CD4-positive, alpha-beta T cell treated with Interleukin-4 for 4 hours (primary cell): ENCODE results near the gene ARL8B.
"Not testable (repeated sequence)": the region's sequence is repeated elsewhere in the genome, so short reads cannot be mapped to it uniquely, and the experiment has no call there.

Source experiments
- DNase-seq: peaks from one replicate; pipeline ENCODE4 v3.0.0-alpha.2; 2020

ARL8B gene

GRCh38 chr3:5122030-5122740 lies at the start of gene ARL8B:
Gene ARL8B (plus strand): TSS chr3:5122292. CDS start chr3:5122466, 174 bp downstream.
- peak; percentile 91 for DNase-seq

DNA sequence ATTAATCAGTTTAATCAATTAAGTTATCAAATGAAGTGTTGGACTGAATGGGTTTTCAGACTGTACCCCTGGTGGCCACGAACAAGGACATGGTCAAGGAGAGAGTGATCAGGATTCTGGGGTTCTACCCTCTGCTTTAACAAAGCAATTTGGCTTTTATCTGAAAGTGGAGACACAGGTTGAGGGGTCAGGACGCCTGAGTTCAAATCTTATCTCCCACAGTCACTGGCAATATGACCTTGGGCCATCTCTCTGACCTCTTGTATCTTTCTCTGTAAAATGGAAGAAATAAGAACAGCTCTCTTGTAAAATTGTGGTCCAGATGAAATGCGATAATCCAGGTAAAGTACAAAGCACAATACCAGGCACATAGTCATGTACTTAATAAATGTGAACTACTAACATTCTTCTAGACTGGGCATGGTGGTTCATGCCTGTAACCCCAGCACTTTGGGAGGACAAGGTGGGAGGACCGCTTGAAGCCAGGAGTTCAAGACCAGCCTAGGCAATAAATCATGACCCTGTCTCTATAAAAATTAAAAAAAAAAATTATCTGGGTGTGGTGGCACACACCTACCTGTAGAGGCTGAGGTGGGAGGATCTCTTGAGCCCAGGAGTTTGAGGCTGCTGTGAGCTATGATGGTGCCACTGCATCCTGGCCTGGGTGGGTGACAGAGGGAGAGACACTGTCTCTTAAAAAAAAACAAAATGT lies 48.6 kb upstream of the ARL8B start:
- DNase-seq: no peak

DNA sequence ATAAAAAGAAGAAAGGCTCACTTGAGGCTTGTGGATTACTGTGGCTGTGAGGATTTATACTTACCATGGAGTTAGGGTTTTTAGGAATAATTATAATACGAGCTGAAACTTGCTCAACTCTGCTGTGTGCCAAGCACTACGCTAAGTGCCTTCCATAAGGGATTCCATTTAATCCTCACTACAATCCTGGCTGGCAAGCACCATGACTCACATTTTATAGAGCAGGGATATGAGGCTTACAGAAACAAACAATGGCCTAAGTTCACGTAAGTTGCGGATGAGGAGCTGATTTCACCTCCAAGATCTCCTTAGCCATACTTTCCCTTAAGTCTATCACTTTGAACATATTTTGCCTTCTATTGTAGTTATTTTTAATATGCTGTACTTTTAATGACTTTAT lies 43.9 kb upstream of the ARL8B start:
- DNase-seq: no peak

DNA sequence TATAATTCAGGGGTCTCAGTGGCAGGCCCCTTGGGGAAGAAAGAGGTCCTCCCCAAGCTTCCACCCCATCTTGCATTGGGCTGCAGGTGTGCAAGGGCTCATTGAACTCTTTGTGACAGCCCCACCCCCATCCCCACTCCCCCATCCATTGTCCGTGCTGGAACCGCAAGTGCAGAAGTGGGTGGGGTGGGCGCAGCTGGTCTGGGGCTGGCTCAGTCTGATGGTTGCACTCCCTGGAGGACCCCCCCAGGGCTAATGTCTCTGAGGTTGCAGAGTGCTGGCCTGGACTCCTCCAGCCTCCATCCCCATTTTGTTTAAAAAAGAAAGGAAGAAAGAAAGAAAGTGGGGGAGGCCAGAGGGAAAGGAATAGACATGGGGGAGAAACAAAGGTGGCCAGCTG lies 42.3 kb upstream of the ARL8B start:
- DNase-seq: no peak

DNA sequence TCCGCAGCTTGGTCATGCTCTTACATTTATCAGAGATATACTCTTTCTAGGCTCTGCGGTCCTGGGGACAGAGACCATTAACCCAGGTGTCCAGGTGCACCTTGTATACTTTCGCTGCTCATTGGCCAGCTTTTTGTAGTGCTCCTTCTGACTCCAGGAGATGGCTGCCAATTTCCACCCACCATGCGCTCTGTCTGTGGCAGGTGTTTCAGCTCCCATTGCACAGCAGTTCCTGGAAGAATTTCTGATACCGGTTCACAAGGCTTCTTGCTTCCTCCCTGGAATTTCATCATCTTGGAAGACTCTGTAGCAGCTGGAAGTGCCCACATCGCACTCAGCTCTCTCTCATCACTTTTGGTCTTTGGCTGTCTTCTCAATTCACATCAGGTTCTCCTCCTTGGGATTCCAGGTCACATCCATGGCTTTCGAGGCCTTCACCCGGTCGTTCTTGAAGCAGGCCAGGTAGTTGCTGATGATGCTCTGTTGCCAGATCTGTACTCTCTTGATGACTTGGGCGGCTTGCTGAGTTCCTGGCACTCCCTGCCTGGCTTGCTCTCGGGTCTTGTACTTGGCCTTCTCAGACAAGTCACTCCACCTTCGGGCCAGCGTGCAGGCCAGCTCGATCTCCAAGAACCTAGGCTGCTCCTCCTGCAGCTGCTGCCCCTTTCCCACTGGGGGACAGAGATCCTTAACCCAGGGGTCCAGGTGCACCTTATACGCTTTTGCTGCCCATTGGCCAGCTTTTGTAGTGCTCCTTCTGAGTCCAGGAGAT lies 41.1 kb upstream of the ARL8B start:
- DNase-seq: no peak

- not testable (repeated sequence) for DNase-seq
These were observed 39.9 kb upstream of the ARL8B start for GRCh38 chr3:5081973-5082788.

GRCh38 chr3:5082789-5083115 lies 39.3 kb upstream of the ARL8B start:
- no peak for DNase-seq

GRCh38 chr3:5084224-5084623 lies 37.9 kb upstream of the ARL8B start:
- DNase-seq: no peak

DNA sequence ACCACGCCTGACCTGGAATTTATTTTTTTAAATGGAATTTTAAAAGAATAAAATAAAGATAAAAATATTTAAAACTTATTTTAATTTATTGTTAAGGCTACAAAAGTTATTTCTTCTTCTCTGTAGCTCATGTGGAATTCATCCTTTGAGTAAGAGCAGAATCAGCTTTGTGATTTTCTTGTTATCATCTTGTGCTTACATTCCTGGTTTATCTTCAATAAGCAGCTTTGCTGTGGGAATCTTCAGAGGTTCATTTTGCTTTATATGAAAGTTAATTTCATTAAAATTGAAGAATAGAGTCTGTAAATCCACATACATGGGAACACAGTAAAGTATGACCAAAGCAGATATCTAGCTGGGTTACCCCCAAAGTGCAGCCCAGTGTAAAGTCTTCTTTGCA lies 35.4 kb upstream of the ARL8B start:
- no peak for DNase-seq

GRCh38 chr3:5087209-5087608 lies 34.9 kb upstream of the ARL8B start:
- no peak for DNase-seq

- DNase-seq: no peak
These were observed 31.9 kb upstream of the ARL8B start for GRCh38 chr3:5090197-5090596.

DNA sequence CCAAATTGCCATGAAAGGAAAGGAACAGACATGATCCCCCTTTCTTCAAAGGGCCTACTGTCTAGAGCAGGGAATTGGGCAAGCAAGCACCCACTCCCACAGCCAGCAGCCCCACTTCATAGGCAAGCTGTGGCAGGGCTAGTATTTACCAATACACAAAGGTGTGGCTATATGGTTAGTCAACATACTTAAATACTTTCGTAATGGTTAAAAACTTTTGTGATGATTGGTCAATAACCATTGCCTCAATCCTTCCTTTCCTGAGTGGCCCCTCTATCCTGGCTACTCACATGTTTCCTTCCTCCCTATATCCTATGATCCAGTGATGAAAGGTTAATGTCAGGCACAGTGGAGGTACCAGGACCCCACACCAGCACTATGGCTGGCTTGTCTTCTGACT lies 30.1 kb upstream of the ARL8B start:
- DNase-seq: no peak

GRCh38 chr3:5093731-5094130 lies 28.4 kb upstream of the ARL8B start:
- no peak for DNase-seq

DNA sequence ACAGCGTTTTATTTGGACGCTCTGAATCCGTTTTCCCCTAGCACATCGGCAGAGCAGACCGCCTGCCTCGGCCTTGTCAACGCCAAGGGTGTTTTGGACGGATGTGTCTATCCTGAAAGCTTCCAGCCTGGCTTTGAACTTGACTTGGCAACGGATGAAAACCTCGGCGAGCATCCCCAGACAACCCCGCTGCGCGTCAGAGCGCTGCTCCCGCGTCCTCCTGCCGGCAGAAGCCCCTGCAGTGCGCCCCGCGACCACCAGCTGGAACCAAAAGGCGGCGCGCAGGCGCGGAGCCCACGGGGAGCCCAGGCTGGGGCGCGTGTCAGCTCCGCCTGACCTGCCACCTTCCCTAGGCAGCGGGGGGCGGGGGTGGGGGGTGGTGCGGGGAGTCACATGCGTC lies 26.2 kb upstream of the ARL8B start:
- DNase-seq: no peak

GRCh38 chr3:5096336-5097008 lies 25.6 kb upstream of the ARL8B start:
- no peak for DNase-seq

GRCh38 chr3:5098346-5098745 lies 23.7 kb upstream of the ARL8B start:
- DNase-seq: no peak

DNA sequence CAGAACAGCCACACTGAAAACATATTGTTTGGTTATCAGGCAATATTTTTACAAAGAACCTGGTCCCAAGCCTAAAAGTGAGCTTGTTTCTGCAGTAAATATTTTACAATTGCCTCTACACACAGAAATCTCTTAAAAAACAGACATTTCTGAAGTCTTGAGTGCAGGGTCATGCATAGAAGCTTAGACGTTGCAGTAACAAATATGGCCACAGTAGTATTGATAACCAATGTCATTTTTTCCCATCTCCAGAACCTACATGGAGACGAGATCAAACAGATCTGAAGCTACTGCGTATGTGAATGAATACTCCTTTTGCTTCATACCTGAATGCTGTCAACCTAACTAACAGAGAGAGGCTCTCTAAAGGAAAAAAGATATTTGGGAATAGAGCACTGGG lies 19.6 kb upstream of the ARL8B start:
- DNase-seq: no peak

GRCh38 chr3:5103743-5104142 lies 18.3 kb upstream of the ARL8B start:
- no peak for DNase-seq

DNA sequence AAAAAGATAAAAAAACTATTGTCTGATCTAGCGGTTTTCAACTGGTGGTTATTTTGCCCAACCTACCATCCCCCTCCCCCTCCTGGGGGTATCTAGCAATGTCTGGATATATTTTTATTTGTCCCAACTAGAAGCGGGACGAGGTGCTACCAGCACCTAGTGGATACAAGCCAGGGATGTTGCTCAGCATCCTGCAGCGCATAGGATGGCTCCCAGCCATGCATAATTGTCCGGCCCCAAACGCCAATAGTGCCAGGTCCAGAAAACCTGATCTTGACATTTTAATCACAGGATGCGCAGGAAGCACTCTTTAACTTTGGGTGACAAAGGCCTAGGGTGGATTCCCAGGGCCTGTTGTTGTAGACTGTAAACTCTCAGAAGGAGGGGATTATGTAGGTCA lies 17.0 kb upstream of the ARL8B start:
- DNase-seq: no peak

- not testable (repeated sequence) for DNase-seq
These were observed 15.7 kb upstream of the ARL8B start for GRCh38 chr3:5106371-5106770.

- not testable (repeated sequence) for DNase-seq
These were observed 15.2 kb upstream of the ARL8B start for GRCh38 chr3:5106933-5107334.

DNA sequence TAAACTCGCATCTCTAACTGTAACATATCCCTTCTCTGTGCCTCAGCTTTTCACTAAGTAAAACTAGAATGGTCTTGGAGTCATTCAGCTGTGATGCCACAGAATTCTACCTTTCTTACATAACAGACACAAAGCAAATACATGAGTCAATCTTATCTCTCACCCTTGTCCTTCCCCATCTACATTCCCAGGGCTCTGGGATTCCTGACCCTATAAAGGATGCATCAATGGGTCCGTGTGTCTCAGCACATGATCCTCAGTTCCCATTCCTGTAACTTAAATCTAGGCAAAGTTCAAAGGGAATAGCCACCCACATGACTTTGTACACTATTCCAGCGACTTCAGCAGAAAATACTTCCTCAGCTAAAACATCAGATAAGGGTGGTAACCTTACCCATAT lies 11.8 kb upstream of the ARL8B start:
- no peak for DNase-seq

- DNase-seq: no peak
These were observed 10.0 kb upstream of the ARL8B start for GRCh38 chr3:5112043-5112442.
